GM12874 (cell line): Measurements from ENCODE around the gene CEP57L1.

ENCODE experiments used
- CTCF ChIP-seq: IDR thresholded peaks from 2 replicates; pipeline ENCODE4 v1.5.1; 2011; ENCODE audit warnings: low read depth, mild to moderate bottlenecking, control low read depth, low read length, moderate library complexity; ENCODE audit not compliant: insufficient read depth

The CEP57L1 gene

GRCh38 chr6:109095036-109095834 lies at the start of gene CEP57L1:
Gene CEP57L1, plus strand, starts transcription at chr6:109095507. Its CDS starts 49,715 bp downstream, at chr6:109145222.
- peak; percentile 35 for TF ChIP-seq CTCF

GRCh38 chr6:109048176-109048575 lies 47.1 kb upstream of the CEP57L1 start:
- TF ChIP-seq CTCF: no peak

GRCh38 chr6:109048670-109049415 lies 46.5 kb upstream of the CEP57L1 start:
- no peak for TF ChIP-seq CTCF

- TF ChIP-seq CTCF: no peak
These were observed 45.3 kb upstream of the CEP57L1 start for GRCh38 chr6:109050012-109050411.

GRCh38 chr6:109050447-109051102 lies 44.7 kb upstream of the CEP57L1 start:
- no peak for TF ChIP-seq CTCF

GRCh38 chr6:109051301-109052017 lies 43.8 kb upstream of the CEP57L1 start:
- TF ChIP-seq CTCF: no peak
